GM21529 (cell line): Measurements from ENCODE around the gene OR4F17.
"Not testable (repeated sequence)": the region's sequence is repeated elsewhere in the genome, so short reads cannot be mapped to it uniquely, and the experiment has no call there.

Experiments
- ATAC-seq: cut with Tn5 transposase; IDR thresholded peaks from one replicate; pipeline ENCODE4 v1.9.1; 2021; ENCODE audit not compliant: unreplicated experiment

The OR4F17 gene

DNA sequence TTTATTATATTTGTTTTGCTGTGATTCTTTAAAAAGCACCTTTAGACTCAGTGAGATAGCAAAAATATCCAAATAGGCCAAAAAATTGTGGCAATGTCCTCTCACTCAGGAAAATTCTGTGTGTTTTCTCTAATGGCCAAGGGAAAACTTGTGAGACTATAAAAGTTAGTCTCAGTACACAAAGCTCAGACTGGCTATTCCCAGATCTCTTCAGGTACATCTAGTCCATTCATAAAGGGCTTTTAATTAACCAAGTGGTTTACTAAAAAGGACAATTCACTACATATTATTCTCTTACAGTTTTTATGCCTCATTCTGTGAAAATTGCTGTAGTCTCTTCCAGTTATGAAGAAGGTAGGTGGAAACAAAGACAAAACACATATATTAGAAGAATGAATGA is at the start of gene OR4F17:
TSS of gene OR4F17 (plus strand) at position 301 of the 400 bp plus-strand sequence. CDS start 3,575 bp downstream, outside the sequence.
- ATAC-seq, result not testable (repeated sequence)

- ATAC-seq, result not testable (repeated sequence)
Observed at GRCh38 chr19:70793-71192, 36.1 kb upstream of the OR4F17 start.

DNA sequence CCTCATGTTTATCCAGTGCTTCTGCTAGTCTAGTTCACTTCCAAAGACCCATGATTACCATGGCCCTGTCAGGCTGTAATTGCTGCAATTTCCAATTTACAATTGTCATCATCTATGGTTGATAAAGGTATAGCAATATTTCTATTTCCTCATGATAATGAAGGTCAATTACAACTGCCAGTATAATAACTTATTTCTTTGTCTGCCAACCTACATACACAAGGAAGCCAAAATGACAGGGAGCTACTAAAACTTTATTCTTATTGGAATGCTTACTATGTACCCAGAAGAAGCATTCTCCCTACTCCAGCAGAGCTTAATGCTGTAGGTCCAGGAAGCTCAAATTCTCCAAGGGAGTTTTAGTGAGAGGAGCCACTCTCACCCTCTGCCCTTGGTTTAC is 24.0 kb upstream of the OR4F17 start:
- ATAC-seq, result not testable (repeated sequence)

- not testable (repeated sequence) for ATAC-seq
Observed at GRCh38 chr19:83626-84025, 23.3 kb upstream of the OR4F17 start.

GRCh38 chr19:90678-91077 is 16.2 kb upstream of the OR4F17 start:
- not testable (repeated sequence) for ATAC-seq

- ATAC-seq, result not testable (repeated sequence)
Observed at GRCh38 chr19:94794-95193, 12.1 kb upstream of the OR4F17 start.

- not testable (repeated sequence) for ATAC-seq
Observed at GRCh38 chr19:97647-98046, 9.3 kb upstream of the OR4F17 start.

- not testable (repeated sequence) for ATAC-seq
Observed at GRCh38 chr19:120443-121140, 13.7 kb downstream of the OR4F17 start.
